Fibroblast of skin of left biceps (primary cell): ENCODE measurements around the gene DUSP10.

ENCODE experiments used
- DNase-seq, 2 experiments: peaks; one replicate each; pipeline ENCODE4 v3.0.0-alpha.2; 2013; ENCODE audit warnings: low read depth in 2 of 2

DUSP10 gene

DNA sequence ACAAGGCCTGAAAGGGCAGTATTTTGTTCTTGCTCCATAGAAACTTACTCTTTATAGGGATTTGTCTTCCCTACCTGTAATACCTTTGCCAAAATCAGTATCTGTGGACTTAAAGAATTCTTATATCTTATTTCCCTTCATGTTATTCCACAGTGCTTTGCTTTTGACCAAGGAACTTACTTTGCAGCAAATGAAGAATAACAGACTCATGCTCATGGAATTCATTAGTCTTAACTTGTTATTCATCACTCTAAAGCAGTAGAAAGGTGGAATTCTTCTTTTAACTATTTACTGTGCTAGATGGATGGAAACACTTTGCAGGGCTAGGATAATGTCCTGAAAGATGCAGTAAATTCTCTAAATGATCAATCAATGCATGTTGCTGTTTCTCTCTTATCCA lies 45.9 kb downstream of the DUSP10 start:
- DNase-seq, result no peak

GRCh38 chr1:221695301-221695700 lies 46.6 kb downstream of the DUSP10 start:
- no peak for DNase-seq

DNA sequence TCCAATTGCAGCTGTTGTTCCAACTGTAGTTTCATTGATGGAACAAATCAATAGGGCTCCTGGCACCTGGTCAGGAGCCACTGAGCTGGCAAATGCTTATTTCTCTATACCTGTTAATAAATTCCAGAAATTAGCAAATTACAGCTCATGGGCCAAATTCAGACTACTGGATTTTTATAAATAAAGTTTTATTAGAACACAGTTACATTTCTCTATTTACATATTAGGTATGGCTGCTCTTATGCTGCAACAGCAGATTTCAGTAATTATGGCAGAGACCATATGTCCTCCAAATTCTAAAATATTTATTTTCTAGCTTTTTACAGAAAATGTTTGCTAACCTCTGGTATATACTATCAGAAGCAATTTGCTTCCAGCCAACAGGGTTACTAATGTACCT lies 47.8 kb downstream of the DUSP10 start:
- no peak for DNase-seq

- no peak for DNase-seq
Observed at GRCh38 chr1:221693087-221693486, 48.8 kb downstream of the DUSP10 start.

DNA sequence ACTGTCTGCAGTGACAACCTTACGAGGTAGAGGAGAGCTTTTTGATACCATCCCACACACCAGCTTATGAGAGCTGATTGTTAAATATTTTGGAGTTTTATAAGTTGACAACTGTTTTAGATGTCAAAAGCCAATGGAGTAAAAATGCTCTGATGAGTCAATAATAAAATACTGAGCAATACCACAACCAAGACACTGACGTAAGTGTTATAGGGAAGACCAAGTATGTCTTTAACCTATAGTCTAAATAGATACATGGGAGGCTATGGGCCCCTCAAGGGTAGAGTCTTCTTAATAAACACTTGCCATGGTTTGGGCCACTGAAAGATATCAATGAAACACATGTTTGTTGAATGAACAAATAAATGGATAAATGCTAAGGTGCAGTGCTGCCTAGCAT lies 49.2 kb downstream of the DUSP10 start:
- no peak for DNase-seq

DNA sequence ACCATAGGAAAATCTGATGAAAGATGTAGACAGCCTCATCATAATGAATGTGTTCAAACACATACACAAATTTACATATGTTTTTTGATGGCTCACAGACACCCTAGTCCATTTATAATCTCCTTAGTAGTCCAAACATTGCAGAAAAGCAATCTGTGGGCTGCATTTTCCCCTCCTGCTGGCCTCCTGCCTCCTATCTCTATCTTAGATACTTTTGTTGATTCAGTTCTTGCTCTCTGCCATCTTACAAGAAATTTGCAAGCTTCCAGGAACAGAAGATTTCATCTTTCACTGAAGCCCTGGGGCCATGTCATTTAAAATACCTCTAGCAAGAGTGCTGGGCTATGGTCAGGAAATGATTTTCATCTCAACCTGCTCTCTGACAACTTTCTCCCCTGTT lies 50.6 kb downstream of the DUSP10 start:
- no peak for DNase-seq

DNA sequence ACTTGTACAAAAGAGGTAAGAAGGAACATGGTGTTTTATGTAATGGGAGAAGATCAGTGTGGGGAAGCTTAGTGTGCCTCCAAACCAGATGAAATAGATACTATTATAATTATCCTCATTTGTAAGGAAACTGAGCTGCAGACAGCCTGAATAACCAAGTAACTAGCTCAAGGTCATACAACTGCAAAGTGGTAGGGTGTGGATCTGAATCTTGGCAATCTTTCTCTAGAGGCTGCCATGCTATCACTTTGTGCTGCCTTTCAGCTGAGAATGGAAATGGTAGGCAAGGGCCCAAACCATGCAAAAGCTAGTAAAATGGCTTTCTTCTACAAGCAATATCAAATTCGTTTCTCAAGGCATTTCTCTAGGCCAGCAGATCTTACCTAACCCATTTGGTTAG lies 51.0 kb downstream of the DUSP10 start:
- DNase-seq, result no peak

DNA sequence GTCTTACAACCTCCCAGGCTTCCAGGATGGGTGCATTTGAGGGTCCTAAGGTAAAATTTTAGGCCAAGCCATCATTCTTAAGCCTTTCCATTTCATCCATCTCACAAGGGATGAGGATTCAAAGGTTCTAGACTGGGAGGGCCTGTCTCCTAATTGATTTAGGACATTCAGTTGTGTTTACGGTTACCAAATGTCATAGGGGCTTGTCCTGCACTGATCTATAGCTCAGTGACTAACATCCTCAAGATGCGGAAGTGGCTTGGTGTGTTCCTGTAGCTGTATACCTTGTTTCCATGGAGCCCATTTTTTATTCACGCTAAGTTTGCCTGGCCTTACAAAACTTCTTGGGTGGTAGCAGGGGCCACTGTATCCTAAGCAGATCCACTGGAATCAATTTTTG lies 52.8 kb downstream of the DUSP10 start:
- no peak for DNase-seq

- no peak for DNase-seq
Observed at GRCh38 chr1:221688488-221688843, 53.4 kb downstream of the DUSP10 start.

DNA sequence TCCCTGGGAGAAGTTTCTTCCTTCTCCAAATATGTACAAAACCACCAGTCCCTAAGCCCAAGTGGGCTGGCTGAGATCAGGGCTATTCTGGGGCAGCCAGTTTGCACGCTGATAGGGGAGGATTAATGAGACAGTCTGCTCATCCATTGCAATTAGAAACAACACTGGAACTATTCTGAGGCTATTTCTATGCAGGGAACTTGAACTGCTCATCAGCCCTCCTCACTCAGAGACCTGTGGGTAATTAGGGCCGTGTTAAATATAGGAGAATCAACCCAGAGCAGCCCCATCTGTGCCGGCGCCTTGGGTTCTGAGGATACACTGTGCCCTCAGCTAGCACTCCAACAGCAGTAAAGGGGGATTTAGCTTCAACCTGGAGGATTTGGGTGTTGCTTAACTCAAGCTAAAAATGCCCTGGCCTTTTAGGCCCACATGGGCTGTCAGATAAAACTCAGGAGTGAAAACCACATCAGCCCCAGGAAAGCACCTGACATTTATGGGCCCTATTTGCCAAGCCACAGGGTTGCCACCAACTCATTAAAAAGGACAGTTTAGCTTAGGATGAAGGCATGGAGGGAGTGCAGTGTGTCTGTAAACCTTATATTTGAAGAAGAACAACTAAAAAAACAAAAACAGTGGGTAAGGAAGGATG lies 53.9 kb downstream of the DUSP10 start:
- no peak for DNase-seq

- DNase-seq, result no peak
Observed at GRCh38 chr1:221683681-221684080, 58.2 kb downstream of the DUSP10 start.

- no peak for DNase-seq
Observed at GRCh38 chr1:221680085-221680484, 61.8 kb downstream of the DUSP10 start.

DNA sequence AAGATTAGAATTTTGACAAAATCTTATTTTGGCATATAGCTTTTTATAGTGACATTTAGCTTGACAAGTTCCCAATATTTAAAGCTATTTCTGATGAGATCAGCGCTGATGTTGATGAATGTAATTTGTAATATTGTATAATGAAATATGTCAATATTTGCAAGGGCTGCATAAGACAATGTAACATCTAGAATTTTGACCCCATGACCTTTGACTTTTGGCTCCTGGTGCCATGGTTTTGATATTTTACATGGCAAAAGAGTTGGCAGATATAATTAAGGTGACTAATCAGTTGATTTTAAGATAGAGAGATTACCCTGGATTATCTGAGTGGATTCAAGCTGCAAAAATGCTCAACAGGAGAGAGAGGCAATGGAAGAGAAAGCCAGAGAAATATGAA lies 63.9 kb downstream of the DUSP10 start:
- DNase-seq, result no peak

DNA sequence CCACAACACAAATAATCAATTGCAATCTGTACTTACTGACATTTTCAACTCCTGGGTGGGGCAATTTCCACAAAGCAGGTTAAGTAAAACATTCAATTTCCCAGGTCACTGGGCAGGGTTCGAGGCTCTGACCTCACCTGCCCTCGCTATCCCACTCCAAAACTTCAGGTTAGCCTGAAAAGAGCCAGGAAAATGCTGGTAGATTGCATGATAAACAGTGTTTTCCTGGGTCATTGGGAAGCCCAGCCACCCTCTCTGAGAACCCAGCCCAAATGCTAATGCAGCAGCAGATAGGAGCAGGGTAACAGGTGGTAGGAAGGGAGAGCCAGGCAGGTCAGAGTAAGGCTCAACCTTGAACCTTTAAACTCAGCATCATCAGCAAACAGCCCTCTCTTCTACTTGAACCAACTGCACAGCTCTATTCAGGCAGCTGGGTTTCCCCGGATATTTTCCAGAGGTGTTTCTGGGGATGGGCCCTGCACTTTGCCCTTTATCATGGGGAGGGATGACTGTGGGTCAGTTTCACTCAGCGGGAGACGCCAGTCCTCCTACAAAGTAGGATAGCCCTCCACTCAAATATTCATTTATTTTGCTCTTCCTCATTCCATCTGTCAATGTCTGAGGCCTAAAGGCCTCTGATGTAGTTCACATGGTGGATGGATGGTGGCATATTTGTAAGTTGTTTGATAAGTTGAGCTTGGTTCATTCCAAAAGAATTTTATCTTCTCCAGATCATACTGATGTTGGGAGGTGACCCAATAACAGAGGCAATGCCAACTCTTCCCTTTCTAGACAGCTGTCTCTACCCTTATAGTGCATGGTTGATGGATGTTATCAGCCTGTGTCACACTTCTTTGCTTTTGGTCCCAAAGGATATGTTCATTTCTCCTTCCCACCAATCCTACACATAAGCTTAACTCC lies 65.7 kb downstream of the DUSP10 start:
- DNase-seq, result no peak

DNA sequence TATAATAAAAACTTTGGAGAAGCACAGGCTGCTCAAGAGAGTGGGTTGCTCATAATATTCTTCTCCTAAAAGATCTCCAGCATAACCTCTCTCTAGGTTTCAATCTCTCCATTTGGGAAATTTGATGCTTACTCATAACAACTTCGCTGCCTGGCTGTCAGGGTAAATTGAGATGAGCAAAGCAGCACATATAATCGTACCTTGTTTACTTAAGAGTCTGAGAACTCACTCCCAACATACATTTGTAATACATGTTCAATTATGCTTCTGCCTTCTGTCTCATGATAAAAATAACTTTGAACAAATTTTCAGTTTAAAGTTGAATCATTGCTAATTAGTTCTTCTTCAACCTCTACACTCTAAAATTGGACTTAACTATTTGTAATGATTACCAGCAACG lies 68.9 kb downstream of the DUSP10 start:
- DNase-seq, result no peak

- peak in 1 of 2 experiments; percentile 15 for DNase-seq
Observed at GRCh38 chr1:221672239-221672645, 69.6 kb downstream of the DUSP10 start.

DNA sequence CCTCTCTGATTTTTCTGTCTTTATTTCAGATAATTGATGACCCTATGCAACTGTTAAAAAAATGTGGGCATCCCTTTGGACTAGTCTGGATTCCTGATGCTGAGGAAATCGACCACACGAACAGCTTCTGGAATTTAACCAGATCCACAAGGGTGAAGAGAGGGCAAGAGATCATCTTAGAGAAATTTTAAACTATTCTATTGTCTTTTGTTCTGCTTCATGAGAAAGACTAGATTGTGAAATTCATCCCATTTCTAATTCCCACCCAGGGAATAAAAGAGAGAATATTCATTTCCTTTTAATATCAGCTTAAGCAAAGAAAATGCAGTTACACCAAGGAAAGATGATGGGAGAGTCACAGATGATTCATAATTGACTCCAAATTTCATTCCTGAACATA lies 71.8 kb downstream of the DUSP10 start:
- peak; percentile 45 to 50 for DNase-seq

GRCh38 chr1:221669441-221669840 lies 72.4 kb downstream of the DUSP10 start:
- no peak for DNase-seq

DNA sequence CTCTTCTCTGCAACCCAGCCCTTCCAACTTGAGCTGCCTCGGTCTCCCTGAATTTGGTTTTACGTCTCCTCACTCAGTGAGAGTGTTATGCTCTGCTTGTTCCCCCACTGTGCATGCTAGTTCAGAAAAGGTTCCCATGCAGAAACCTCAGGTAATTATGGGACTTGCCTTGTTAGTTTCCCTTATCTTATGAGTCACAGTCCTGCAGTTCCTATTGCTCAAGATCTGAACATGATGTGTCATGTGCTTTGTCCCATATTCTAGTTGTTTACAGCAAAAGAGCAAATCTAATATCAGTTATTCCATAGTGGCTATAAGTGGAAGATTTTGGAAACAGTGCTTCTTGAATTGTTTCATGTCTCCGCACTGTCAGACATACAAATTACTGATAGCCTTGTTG lies 74.4 kb downstream of the DUSP10 start:
- DNase-seq, result peak; percentile 14 to 17

- no peak for DNase-seq
Observed at GRCh38 chr1:221664253-221664652, 77.6 kb downstream of the DUSP10 start.

GRCh38 chr1:221663321-221663720 lies 78.6 kb downstream of the DUSP10 start:
- no peak for DNase-seq

- DNase-seq, result no peak
Observed at GRCh38 chr1:221655766-221656305, 86.1 kb downstream of the DUSP10 start.
